Gastrocnemius medialis (tissue), 4 donors: ENCODE measurements around the gene CDKAL1.

Experiments
- POLR2A ChIP-seq, 2 donors: fragments of 450-650 bp; IDR thresholded peaks; one replicate each; pipeline ENCODE4 v1.6.1; 2017; ENCODE audit warnings: antibody characterized with exemption in 2 of 2, mild to moderate bottlenecking in 2 of 2, moderate library complexity in 2 of 2
- TF ChIP-seq, protein P1 (sequence below), 5 experiments: fragments of 450-650 bp in 3 of 5; fragments of 200-600 bp in 2 of 5; sonication (generic) in 2 of 5; IDR thresholded peaks in 4 of 5; conservative IDR thresholded peaks in 1 of 5; 1 replicate in 4 of 5; 2 replicates in 1 of 5; pipeline ENCODE4 v1.5.1; 2016 to 2019; ENCODE audit warnings: antibody characterized with exemption in 5 of 5, mild to moderate bottlenecking in 3 of 5, moderate library complexity in 3 of 5

DNA sequence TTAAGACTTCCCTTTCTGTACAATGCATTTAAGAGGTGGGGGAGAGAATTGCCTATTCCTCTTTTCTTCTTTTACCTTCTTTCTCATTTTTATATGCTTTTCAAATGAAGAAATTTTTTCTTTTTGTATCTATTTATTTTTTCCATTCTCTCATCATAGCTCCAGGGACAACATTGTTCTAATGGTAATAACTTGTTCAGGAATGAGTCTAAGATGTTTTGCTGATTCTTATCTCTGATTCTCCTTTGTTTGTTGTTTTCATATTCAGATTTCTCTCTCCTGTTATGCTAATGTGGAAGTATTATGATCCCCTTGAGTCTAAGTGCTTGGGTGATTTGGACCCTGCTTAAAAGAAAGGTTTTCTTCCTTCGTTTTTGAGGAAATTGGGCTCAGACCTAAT lies 451.6 kb downstream of the CDKAL1 start:
- TF ChIP-seq, protein P1, sequence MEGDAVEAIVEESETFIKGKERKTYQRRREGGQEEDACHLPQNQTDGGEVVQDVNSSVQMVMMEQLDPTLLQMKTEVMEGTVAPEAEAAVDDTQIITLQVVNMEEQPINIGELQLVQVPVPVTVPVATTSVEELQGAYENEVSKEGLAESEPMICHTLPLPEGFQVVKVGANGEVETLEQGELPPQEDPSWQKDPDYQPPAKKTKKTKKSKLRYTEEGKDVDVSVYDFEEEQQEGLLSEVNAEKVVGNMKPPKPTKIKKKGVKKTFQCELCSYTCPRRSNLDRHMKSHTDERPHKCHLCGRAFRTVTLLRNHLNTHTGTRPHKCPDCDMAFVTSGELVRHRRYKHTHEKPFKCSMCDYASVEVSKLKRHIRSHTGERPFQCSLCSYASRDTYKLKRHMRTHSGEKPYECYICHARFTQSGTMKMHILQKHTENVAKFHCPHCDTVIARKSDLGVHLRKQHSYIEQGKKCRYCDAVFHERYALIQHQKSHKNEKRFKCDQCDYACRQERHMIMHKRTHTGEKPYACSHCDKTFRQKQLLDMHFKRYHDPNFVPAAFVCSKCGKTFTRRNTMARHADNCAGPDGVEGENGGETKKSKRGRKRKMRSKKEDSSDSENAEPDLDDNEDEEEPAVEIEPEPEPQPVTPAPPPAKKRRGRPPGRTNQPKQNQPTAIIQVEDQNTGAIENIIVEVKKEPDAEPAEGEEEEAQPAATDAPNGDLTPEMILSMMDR (IDR thresholded peaks at IDR 0.05 in 4 of 5, conservative IDR thresholded peaks at IDR 0.05 in 1 of 5): no peak
- no peak for TF ChIP-seq POLR2A (IDR thresholded peaks at IDR 0.05)
